ENCODE measurements around the gene FAM120A. TPM values are rescaled to one million over a fixed set of nuclear protein-coding genes. Genes with fewer than 3 reads are reported as not detected.

FAM120A gene
- total RNA-seq, 1 donor from 2014 or later, result 124 TPM

- DNase-seq (ENCODE audit: low spot score), result no peak
Measured at GRCh38 chr9:93557366-93558137, 106.1 kb downstream of the FAM120A start.

- no peak for DNase-seq (ENCODE audit: low spot score)
Measured at GRCh38 chr9:93558503-93558902, 107.0 kb downstream of the FAM120A start.

DNA sequence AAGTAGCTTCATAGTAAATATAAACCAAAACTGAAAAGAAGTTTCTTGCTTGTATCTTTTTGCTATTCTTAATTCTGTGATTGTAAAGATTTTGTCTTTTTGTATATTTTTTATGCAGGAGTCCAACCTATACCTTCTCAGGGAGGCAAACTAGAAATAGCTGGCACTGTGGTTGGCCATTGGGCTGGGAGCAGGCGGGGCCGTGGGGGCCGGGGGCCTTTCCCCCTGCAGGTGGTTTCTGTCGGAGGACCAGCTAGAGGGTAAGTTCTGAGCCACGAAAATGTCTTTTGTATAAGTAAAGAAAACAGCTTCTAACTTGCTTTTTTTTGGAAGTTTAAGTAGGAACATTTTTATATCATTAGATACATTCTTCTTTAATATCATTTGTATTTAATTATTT is 109.5 kb downstream of the FAM120A start:
- DNase-seq (ENCODE audit: low spot score), result no peak

DNA sequence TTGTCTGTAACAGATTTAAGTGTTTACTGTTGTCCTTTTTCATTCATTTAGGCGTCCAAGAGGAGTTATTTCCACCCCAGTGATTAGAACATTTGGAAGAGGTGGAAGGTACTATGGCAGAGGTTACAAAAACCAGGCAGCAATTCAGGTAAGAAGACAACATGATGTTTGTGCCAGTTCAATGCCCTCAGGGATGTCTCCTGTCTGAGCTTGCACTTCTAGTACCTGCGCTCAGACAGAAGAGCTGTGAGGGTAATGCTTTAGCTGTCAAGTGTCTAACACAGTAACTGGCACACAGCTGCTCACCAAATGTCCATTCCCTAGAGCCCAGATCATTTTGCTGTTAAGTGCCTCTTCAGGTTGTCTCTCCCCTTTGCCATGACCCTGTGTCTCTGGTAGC is 110.7 kb downstream of the FAM120A start:
- no peak for DNase-seq (ENCODE audit: low spot score)

- no peak for DNase-seq (ENCODE audit: low spot score)
Measured at GRCh38 chr9:93565089-93565488, 113.6 kb downstream of the FAM120A start.

- peak; percentile 98 for DNase-seq (ENCODE audit: low spot score)
Measured at GRCh38 chr9:93566408-93567270, 115.2 kb downstream of the FAM120A start.

DNA sequence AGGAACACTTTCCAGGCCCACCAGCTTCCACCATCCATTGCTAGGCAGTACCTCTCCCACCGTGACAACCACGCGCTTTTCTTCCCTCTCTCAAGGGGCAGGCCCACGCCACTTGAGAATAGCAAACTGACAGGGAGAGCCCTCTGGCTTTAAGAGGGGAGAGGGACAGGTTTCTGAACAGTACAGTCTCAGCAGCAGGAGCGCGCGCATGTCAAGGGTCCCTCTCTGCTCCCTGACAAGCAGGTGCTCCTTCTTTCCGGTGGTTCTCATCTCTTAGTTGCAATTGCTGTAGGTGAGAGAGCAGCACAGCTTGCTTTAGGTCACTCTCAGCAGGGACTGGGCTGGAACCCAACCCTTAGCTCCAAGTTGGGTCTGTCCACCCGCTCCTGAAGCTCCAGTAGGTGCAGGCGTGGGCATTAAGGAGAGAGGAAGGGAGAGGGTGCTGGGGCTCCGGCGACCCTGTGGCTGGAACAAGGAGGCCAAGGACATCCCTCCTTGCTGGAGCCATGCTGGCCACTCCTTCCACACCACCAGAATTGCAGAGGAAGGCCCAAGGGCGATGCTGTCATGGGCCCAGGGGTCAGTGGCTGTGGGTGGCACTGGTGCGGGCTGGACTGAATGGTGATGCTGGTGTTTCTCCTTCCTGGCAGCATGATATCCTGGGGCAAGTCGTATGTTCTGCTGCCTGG is 115.9 kb downstream of the FAM120A start:
- DNase-seq (ENCODE audit: low spot score), result no peak

- DNase-seq (ENCODE audit: low spot score), result no peak
Measured at GRCh38 chr9:93568169-93568568, 116.7 kb downstream of the FAM120A start.

- DNase-seq (ENCODE audit: low spot score), result no peak
Measured at GRCh38 chr9:93569621-93570174, 118.2 kb downstream of the FAM120A start.

DNA sequence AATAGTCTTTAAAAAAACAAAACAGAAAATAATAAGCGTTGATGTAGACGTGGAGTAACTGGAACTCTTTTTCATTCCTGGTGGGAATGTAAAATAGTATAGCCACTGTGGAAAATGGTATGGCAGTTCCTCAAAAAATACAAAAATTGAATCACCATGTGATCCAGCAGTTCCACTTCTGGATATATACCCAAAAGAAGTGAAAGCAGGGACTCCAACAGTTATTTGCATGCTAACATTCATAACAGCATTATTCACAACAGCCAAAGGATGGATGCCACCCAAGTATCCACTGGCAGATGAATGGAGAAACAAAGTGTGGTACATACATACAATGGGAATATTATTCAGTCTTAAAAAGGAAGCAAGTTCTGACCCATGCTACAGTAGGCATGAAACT is 120.7 kb downstream of the FAM120A start:
- no peak for DNase-seq (ENCODE audit: low spot score)

GRCh38 chr9:93572636-93573515 is 121.4 kb downstream of the FAM120A start:
- no peak for DNase-seq (ENCODE audit: low spot score)

- DNase-seq (ENCODE audit: low spot score), result no peak
Measured at GRCh38 chr9:93573516-93573828, 122.0 kb downstream of the FAM120A start.

GRCh38 chr9:93574091-93574899 is 122.8 kb downstream of the FAM120A start:
- no peak for DNase-seq (ENCODE audit: low spot score)

DNA sequence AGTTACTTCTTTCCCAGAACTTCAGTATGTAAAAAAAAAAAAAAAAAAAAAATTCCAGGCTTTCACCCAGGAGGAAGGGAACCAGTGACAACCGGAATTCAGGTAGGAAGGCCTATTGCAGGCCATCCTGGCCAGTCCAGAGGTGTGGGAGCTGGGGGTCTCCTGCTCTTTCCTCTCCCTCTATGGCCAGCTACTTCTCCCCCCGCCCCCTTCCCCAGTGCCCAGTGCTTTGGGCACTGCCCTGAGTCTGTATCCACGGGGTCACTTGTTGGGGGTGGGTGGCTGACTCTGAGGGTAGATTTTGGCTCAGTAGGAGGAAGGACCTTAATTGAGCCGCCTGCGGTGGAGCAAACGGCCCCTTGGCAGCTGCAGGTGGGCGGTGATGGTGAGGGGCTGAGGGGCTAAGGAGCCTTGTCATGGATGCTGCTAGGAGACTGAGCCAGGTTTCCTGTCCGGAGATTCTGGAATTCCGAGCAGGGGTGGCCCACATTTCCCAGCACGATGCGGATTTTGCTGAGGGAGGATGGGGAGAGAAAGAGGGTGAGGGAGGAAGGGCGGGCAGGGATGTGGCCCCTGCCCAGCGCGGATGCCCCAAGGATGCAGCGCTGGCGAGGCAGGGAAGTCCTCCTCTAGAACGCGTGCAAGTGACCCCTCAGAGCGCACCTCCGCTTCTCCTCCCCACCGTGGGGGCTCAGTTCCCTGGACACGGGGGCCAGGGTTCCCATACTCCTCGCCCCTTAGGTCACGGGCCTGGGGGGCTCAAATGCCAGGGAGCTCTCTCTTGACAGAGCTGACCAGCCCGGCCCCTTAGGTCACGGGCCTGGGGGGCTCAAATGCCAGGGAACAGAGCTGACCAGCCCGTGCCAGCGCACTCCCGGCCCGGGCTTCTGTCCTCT is 123.7 kb downstream of the FAM120A start:
- DNase-seq (ENCODE audit: low spot score), result no peak

GRCh38 chr9:93575796-93576257 is 124.3 kb downstream of the FAM120A start:
- peak; percentile 39 for DNase-seq (ENCODE audit: low spot score)

- DNase-seq (ENCODE audit: low spot score), result no peak
Measured at GRCh38 chr9:93576258-93577077, 125.0 kb downstream of the FAM120A start, which contains the start of gene PHF2. Gene PHF2, plus strand, starts transcription at chr9:93576584. Its CDS starts 190 bp downstream, at chr9:93576774.

DNA sequence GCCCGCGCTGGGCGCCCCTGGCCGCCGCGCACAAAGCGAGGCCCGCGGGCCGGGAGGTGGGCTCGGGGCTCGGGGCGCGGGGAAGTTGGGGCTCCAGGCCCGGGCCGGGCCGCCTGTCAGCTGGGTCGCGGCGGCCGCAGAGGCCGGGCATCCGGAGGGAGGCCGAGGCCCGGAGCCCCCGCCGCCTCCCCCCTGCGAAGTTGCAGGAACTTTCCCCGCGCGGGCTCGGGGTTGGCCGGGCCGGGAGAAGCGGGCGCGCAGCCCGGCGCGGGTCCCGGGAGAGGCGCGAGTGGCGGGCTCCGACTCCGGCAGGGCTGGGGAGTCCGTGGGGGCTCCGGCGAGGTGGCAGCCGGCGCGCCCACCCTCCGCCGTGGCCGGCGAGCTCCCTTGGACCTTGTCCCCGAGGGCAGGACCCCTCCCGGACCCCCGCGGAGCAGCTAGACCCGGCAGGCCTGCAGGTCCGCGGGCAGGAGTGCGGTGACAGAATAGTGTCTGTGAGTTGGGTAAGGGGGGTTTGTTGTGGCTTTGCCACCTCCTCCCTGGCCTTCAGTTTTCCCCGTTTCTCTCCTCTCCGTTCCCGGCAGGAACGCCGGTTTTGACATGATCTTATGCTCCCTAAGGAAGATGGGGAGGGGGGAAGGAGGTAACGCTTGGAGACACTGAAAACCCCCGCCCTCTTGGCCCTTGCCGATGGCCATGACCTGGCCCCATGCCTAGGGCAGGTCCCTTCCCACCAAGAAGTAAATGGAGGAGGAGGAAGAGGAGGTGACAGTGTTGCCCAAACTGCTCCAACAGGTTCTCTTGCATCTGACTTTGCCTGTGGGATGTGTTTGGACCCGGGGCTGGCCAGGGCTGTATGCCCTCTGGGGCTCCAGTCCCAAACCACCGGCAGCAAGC is 125.8 kb downstream of the FAM120A start:
- DNase-seq (ENCODE audit: low spot score), result no peak

Measured in mucosa of gallbladder (tissue), 1 donor.